Ishikawa (cell line): ENCODE measurements around the gene ZMYND10.

ENCODE experiments used
- CEBPB ChIP-seq: IDR thresholded peaks from 2 replicates; pipeline ENCODE4 v1.6.1; 2012
- EGR1 ChIP-seq: IDR thresholded peaks from 2 replicates; pipeline ENCODE4 v1.6.1; 2012
- EP300 ChIP-seq: IDR thresholded peaks from 2 replicates; pipeline ENCODE4 v1.6.1; 2012; ENCODE audit warnings: borderline replicate concordance
- FOXM1 ChIP-seq: IDR thresholded peaks from 2 replicates; pipeline ENCODE4 v1.6.1; 2012; ENCODE audit warnings: low read depth, borderline replicate concordance
- RAD21 ChIP-seq: IDR thresholded peaks from 2 replicates; pipeline ENCODE4 v1.6.1; 2012; ENCODE audit warnings: low read depth
- TCF12 ChIP-seq: IDR thresholded peaks from 2 replicates; pipeline ENCODE4 v1.6.1; 2012; ENCODE audit warnings: low read depth
- YY1 ChIP-seq: IDR thresholded peaks from 2 replicates; pipeline ENCODE4 v1.6.1; 2012; ENCODE audit warnings: low read depth
- ZBTB7A ChIP-seq: IDR thresholded peaks from 2 replicates; pipeline ENCODE4 v1.6.1; 2012; ENCODE audit warnings: low read depth
- TF ChIP-seq, protein P1 (sequence below): IDR thresholded peaks from 2 replicates; pipeline ENCODE4 v1.6.1; 2012; ENCODE audit warnings: low read depth, mild to moderate bottlenecking
- TF ChIP-seq, protein P2 (sequence below): IDR thresholded peaks from 2 replicates; pipeline ENCODE4 v1.6.1; 2012

- TF ChIP-seq EGR1 (no peak), ZBTB7A (no peak), EP300 (no peak), TCF12 (no peak), YY1 (no peak), FOXM1 (no peak), RAD21 (no peak), CEBPB (no peak)
- TF ChIP-seq, protein P1, sequence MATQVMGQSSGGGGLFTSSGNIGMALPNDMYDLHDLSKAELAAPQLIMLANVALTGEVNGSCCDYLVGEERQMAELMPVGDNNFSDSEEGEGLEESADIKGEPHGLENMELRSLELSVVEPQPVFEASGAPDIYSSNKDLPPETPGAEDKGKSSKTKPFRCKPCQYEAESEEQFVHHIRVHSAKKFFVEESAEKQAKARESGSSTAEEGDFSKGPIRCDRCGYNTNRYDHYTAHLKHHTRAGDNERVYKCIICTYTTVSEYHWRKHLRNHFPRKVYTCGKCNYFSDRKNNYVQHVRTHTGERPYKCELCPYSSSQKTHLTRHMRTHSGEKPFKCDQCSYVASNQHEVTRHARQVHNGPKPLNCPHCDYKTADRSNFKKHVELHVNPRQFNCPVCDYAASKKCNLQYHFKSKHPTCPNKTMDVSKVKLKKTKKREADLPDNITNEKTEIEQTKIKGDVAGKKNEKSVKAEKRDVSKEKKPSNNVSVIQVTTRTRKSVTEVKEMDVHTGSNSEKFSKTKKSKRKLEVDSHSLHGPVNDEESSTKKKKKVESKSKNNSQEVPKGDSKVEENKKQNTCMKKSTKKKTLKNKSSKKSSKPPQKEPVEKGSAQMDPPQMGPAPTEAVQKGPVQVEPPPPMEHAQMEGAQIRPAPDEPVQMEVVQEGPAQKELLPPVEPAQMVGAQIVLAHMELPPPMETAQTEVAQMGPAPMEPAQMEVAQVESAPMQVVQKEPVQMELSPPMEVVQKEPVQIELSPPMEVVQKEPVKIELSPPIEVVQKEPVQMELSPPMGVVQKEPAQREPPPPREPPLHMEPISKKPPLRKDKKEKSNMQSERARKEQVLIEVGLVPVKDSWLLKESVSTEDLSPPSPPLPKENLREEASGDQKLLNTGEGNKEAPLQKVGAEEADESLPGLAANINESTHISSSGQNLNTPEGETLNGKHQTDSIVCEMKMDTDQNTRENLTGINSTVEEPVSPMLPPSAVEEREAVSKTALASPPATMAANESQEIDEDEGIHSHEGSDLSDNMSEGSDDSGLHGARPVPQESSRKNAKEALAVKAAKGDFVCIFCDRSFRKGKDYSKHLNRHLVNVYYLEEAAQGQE = no peak
- TF ChIP-seq, protein P2, sequence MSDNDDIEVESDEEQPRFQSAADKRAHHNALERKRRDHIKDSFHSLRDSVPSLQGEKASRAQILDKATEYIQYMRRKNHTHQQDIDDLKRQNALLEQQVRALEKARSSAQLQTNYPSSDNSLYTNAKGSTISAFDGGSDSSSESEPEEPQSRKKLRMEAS = no peak
Measured at GRCh38 chr3:50383750-50384149, 38.2 kb upstream of the ZMYND10 start.
